Gastrocnemius medialis (tissue), 4 donors: ENCODE measurements around the gene MSLN. TPM values are rescaled to one million over a fixed set of nuclear protein-coding genes. Genes with fewer than 3 reads are reported as not detected.

Source experiments
- ATAC-seq, 2 donors: fragments of 150-250 bp; one replicate each; pipeline ENCODE4 v1.9.1; 2016
- DNase-seq, 2 donors: peaks; one replicate each; pipeline ENCODE4 v3.0.0-alpha.2; 2019
- H3K27ac ChIP-seq, 4 donors: fragments of 200-600 bp; sonication (generic); 1 replicate in 1 of 4; 2 replicates in 3 of 4; pipeline ENCODE4 v1.5.1; 2016 to 2018; ENCODE audit warnings: mild to moderate bottlenecking in 2 of 4, moderate library complexity in 1 of 4
- H3K27me3 ChIP-seq, 3 donors: fragments of 200-600 bp; sonication (generic) in 2 of 3; 1 replicate in 1 of 3; 2 replicates in 2 of 3; pipeline versions ENCODE4 v1.5.1 to v1.6.0; 2016 to 2019; ENCODE audit warnings: mild to moderate bottlenecking in 1 of 3, moderate library complexity in 1 of 3
- H3K36me3 ChIP-seq, 2 donors: fragments of 200-600 bp; sonication (generic) in 1 of 2; one replicate each; pipeline ENCODE4 v1.5.1; 2017 to 2018
- H3K4me1 ChIP-seq, 2 donors: fragments of 200-600 bp; sonication (generic) in 1 of 2; one replicate each; pipeline ENCODE4 v1.5.1; 2016 to 2017; ENCODE audit warnings: mild to moderate bottlenecking in 2 of 2
- H3K4me3 ChIP-seq, 4 donors: fragments of 200-600 bp; sonication (generic) in 3 of 4; 1 replicate in 1 of 4; 2 replicates in 3 of 4; pipeline ENCODE4 v1.5.1; 2016 to 2019; ENCODE audit warnings: mild to moderate bottlenecking in 2 of 4
- H3K9me3 ChIP-seq, 3 donors: fragments of 200-600 bp; sonication (generic) in 2 of 3; 1 replicate in 1 of 3; 2 replicates in 2 of 3; pipeline ENCODE4 v1.5.1; 2016 to 2019
- POLR2A ChIP-seq, 2 donors: fragments of 450-650 bp; IDR thresholded peaks; one replicate each; pipeline ENCODE4 v1.6.1; 2017; ENCODE audit warnings: antibody characterized with exemption in 2 of 2, mild to moderate bottlenecking in 2 of 2, moderate library complexity in 2 of 2
- in situ Hi-C, 4 donors: fragments of 200-750 bp; cut with MboI; loops; one replicate each; pipeline versions ENCODE4 v1.15.0 to v1.8.0; 2017; ENCODE audit warnings: low sequenced_read_pairs in 4 of 4
- intact Hi-C: fragments of 100-400 bp; cut with DNase I; formaldehyde crosslinking; loops from one replicate; pipeline ENCODE4 v1.15.1; 2023; ENCODE audit warnings: low total_unique reads
- total RNA-seq, 4 donors: library from RNA; depleted of rRNA; stranded (reverse); fragments of >200 nt; gene quantifications; one replicate each; pipeline versions ENCODE4 v1.1.0 to v1.2.3, GENCODE V29; 2016
- TF ChIP-seq, protein P1 (sequence below), 5 experiments: fragments of 450-650 bp in 3 of 5; fragments of 200-600 bp in 2 of 5; sonication (generic) in 2 of 5; IDR thresholded peaks in 4 of 5; conservative IDR thresholded peaks in 1 of 5; 1 replicate in 4 of 5; 2 replicates in 1 of 5; pipeline ENCODE4 v1.5.1; 2016 to 2019; ENCODE audit warnings: antibody characterized with exemption in 5 of 5, mild to moderate bottlenecking in 3 of 5, moderate library complexity in 3 of 5

Gene MSLN
- total RNA-seq, 4 donors from 2014 or later, result not detected

DNA sequence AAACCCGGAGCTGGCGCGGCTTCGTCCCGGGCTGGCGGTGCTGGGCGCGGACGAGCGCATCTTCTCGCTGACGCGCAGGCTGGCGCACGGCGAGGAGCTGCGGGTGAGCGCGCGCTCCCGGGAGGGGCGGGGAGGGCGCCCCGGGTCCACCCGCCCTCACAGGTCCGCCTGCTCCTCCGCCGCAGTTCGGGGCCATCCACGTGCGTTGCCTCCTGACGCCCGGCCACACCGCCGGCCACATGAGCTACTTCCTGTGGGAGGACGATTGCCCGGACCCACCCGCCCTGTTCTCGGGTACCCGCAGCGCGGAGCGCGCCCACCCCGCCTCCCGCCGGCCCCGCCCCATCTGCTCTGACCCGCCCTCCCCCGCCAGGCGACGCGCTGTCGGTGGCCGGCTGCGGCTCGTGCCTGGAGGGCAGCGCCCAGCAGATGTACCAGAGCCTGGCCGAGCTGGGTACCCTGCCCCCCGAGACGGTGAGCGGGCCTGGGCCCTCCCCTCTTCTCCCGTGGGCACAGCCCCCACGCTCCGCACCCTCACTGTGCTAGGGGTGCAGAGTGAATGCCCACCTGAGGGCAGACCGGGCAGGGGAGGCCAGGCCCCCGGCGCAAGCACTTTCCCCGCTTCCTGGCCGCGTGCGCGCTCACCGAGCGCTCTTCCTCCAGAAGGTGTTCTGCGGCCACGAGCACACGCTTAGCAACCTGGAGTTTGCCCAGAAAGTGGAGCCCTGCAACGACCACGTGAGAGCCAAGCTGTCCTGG is 32.2 kb upstream of the MSLN start:
- peak in 1 of 2 donors; percentile 7 for ATAC-seq
- Histone ChIP-seq H3K4me1 (peaks cover 6 to 11% of the 10 kb centered on the region in 2 donors), H3K36me3 (peaks cover 0 to 20% of the 10 kb centered on the region in 2 donors), H3K4me3 (peak overlapping the region; percentile 32 to 55 (median 51)), H3K27me3 (peaks cover 22 to 38% (median 34%) of the 10 kb centered on the region in 3 donors), H3K9me3 (no peaks in the 10 kb centered on the region), H3K27ac (no peak overlapping the region)
- TF ChIP-seq, protein P1, sequence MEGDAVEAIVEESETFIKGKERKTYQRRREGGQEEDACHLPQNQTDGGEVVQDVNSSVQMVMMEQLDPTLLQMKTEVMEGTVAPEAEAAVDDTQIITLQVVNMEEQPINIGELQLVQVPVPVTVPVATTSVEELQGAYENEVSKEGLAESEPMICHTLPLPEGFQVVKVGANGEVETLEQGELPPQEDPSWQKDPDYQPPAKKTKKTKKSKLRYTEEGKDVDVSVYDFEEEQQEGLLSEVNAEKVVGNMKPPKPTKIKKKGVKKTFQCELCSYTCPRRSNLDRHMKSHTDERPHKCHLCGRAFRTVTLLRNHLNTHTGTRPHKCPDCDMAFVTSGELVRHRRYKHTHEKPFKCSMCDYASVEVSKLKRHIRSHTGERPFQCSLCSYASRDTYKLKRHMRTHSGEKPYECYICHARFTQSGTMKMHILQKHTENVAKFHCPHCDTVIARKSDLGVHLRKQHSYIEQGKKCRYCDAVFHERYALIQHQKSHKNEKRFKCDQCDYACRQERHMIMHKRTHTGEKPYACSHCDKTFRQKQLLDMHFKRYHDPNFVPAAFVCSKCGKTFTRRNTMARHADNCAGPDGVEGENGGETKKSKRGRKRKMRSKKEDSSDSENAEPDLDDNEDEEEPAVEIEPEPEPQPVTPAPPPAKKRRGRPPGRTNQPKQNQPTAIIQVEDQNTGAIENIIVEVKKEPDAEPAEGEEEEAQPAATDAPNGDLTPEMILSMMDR (IDR thresholded peaks at IDR 0.05 in 4 of 5, conservative IDR thresholded peaks at IDR 0.05 in 1 of 5), result no peak
- TF ChIP-seq POLR2A (IDR thresholded peaks at IDR 0.05), result no peak
- intact Hi-C loops (no loop called here), in situ Hi-C loops (no loop called here)
- DNase-seq, result no peak

DNA sequence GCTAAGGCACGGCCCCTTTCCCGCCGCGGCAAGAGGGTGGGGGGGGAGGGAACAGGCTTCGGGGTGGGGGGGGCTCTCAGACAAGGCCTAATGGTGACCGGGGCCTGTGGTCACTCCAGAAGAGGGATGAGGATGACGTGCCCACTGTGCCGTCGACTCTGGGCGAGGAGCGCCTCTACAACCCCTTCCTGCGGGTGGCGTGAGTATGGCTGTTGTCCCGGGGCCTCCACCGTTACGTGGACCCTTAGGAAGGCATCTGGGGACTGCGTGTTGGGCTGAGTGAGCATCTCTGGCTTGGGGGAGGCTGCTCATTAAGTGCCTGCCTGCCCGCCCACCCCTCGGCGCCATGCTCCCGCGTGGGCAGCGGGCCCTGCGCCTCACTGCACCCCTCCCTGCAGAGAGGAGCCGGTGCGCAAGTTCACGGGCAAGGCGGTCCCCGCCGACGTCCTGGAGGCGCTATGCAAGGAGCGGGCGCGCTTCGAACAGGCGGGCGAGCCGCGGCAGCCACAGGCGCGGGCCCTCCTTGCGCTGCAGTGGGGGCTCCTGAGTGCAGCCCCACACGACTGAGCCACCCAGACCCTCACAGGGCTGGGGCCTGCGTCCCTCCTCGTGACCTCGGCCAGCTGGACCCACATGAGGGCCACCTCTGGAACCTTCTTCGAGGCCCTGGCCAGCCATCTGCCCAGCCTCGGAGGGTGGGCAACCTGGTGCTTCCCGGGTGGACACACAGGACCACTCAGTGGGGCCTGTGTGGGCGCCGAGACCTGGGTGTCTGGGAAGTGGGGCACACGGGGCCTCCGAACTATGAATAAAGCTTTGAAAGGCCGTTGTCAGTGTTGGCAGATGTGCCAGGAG is 31.4 kb upstream of the MSLN start:
- Histone ChIP-seq H3K4me1 (peaks cover 6 to 11% of the 10 kb centered on the region in 2 donors), H3K27me3 (peaks cover 22 to 38% (median 34%) of the 10 kb centered on the region in 3 donors), H3K4me3 (no peak overlapping the region), H3K27ac (no peak overlapping the region), H3K36me3 (peaks cover 0 to 28% of the 10 kb centered on the region in 2 donors), H3K9me3 (no peaks in the 10 kb centered on the region)
- ATAC-seq, result no peak
- TF ChIP-seq POLR2A (IDR thresholded peaks at IDR 0.05), result no peak
- TF ChIP-seq, protein P1 (IDR thresholded peaks at IDR 0.05 in 4 of 5, conservative IDR thresholded peaks at IDR 0.05 in 1 of 5), result no peak
- in situ Hi-C loops (no loop called here), intact Hi-C loops (no loop called here)
- DNase-seq, result no peak

DNA sequence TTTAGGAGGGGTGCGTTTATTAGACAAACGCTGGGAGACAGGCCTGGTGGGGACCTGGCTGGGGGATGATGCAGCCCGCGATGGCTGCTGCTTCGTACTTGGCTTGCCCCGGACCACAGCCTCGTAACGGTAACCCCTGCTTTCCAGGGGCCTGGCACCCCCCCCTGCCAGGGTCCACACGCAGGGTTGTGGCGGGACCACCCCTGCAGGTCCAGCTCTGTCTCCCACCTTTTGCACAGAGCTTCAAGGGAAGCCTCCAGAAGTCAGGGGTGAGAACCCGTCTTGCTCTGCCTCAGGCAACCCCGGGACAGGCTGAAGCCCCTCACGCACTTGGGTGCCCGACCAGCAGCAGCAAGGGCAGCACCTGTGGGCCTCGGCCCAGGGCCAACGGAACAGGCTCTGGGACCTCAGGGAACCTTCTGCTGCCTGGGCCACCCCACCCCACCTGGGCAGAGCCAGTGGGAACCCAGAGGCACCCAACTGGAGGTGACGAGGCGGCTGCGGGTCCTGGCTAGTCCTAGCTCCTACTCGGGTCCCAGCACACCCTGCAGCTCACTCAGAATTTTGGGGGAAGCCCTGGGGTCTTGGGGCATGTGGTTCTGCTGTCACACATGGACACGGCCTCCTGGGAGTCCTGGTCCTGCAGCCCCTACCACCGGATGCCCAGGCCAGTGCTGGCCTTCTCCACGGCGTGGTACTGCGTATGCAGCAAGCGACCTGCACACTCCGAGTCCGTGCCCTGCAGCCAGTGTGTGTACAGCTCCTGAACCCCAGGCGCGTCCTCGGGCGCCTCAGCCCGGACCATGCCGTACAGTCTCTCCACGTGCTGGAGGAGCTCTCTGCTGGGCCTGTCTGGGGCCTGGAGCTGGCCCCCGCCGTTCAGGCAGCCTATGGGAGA is 30.5 kb upstream of the MSLN start:
- no peak for ATAC-seq

More for the DNA sequence above, 30.5 kb upstream of the MSLN start:
- no peak for DNase-seq
- intact Hi-C loops, result no loop called here
- Histone ChIP-seq H3K27me3 (peaks cover 22 to 36% (median 34%) of the 10 kb centered on the region in 3 donors), H3K36me3 (peaks cover 0 to 37% of the 10 kb centered on the region in 2 donors), H3K27ac (no peak overlapping the region), H3K4me3 (no peak overlapping the region), H3K4me1 (peaks cover 6 to 11% of the 10 kb centered on the region in 2 donors), H3K9me3 (no peaks in the 10 kb centered on the region)
- no peak for TF ChIP-seq POLR2A (IDR thresholded peaks at IDR 0.05)
- TF ChIP-seq, protein P1 (IDR thresholded peaks at IDR 0.05 in 4 of 5, conservative IDR thresholded peaks at IDR 0.05 in 1 of 5), result no peak
- in situ Hi-C loops, result no loop called here
